ENCODE measurements around the gene PDE1C.

- no peak for TF ChIP-seq ARNT (IDR thresholded peaks at IDR 0.05)
- no peak for TF ChIP-seq ZNF384 (IDR thresholded peaks at IDR 0.05)
- no peak for TF ChIP-seq CTBP1 (IDR thresholded peaks at IDR 0.05; ENCODE audit: borderline replicate concordance)
- no peak for TF ChIP-seq SUZ12 (IDR thresholded peaks at IDR 0.05)
- TF ChIP-seq SP1 (IDR thresholded peaks at IDR 0.05), result no peak
- no peak for TF ChIP-seq LEF1 (IDR thresholded peaks at IDR 0.05; ENCODE audit: borderline replicate concordance)
- no peak for TF ChIP-seq ELF4 (IDR thresholded peaks at IDR 0.05)
- TF ChIP-seq FOXM1 (IDR thresholded peaks at IDR 0.05; ENCODE audit: borderline replicate concordance), result no peak
- no peak for TF ChIP-seq BHLHE40 (IDR thresholded peaks at IDR 0.05; ENCODE audit: borderline replicate concordance)
- TF ChIP-seq HDGF (IDR thresholded peaks at IDR 0.05; ENCODE audit: borderline replicate concordance), result no peak
Measured at GRCh38 chr7:31934551-31934950, 135.7 kb downstream of the PDE1C start.
